ENCODE results near the gene ABLIM1. TPM values are rescaled to one million over a fixed set of nuclear protein-coding genes. Genes with fewer than 3 reads are reported as not detected.

ABLIM1 gene
- total RNA-seq, 1 experiment from 2014 or later, result 10.4 TPM

DNA sequence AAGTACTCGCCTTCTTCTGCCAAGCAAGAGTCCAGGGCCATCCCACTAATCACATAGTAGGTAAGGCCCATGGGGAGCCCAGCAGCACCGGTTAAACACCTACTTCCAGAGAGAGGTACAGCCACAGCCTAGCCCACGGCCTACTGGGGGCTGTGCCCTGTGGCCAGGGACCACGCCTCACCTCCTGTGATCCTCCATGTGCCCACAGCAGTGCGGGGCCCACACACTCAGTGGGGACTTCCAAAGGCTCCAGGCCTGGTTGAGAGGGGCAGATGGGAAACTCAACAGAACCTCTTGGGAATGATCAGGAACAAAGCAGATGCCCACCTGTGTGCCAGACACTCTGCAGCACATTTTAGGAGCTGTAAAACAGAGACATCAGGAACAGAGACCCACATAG, 273.5 kb downstream of the ABLIM1 start:
- Histone ChIP-seq H3K4me1 (replicated peaks) (peaks cover 24% of the 10 kb centered on the region), H3K27ac (no peak overlapping the region), H3K4me3 (no peak overlapping the region), H3K36me3 (no peaks in the 10 kb centered on the region), H3K27me3 (replicated peaks) (no peaks in the 10 kb centered on the region), H3K9me3 (replicated peaks) (no peaks in the 10 kb centered on the region)
- no peak for DNase-seq (ENCODE audit: low read depth in 1 of 2, low spot score in 2 of 2)

DNA sequence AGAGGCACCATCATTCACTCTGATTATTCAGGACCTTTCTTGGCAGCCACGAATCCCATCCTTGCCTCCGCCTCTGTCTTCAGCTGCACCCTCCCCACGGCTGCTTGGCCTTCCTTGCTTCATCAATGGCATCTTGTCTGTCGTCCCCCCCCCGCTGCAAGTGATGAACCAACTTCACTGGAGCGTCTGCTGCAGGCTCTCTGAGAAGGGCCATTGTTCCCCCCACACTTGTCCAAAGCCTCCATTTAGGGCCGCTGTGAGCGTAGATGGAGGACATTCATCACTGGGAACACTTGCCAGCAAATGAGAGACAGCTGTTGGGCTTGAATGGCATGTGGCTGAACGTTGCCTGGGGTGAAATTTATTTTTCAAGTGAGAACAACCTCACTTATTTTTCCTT, 273.9 kb downstream of the ABLIM1 start:
- H3K9me3 ChIP-seq (replicated peaks), result no peaks in the 10 kb centered on the region
- no peak for DNase-seq (ENCODE audit: low read depth in 1 of 2, low spot score in 2 of 2)
- H3K36me3 ChIP-seq, result no peaks in the 10 kb centered on the region
- H3K27ac ChIP-seq, result no peak overlapping the region
- H3K4me1 ChIP-seq (replicated peaks), result peaks cover 23% of the 10 kb centered on the region
- no peak overlapping the region for H3K4me3 ChIP-seq
- no peaks in the 10 kb centered on the region for H3K27me3 ChIP-seq (replicated peaks)

Other genes with a start within 250 kb of the ABLIM1 start
- gene FHIP2A, start 163.5 kb upstream of the ABLIM1 start, total RNA-seq (2014; rRNA removed; shearing (Covaris generic)), result 18.5 and 24.8 TPM in 2 replicates